GM18868 (cell line): ENCODE results near the gene NFIC.

Experiments
- ATAC-seq: cut with Tn5 transposase; IDR thresholded peaks from one replicate; pipeline ENCODE4 v1.9.1; 2021; ENCODE audit warnings: mild to moderate bottlenecking, moderate library complexity; ENCODE audit not compliant: unreplicated experiment

The NFIC gene

GRCh38 chr19:3481241-3482090 is 115.1 kb downstream of the NFIC start:
- no peak for ATAC-seq

- no peak for ATAC-seq
Measured at GRCh38 chr19:3482507-3483225, 116.3 kb downstream of the NFIC start.

- no peak for ATAC-seq
Measured at GRCh38 chr19:3483226-3483628, 116.8 kb downstream of the NFIC start, which contains the start of gene SMIM44. SMIM44 (minus strand) TSS chr19:3483441; CDS start chr19:3483403, 38 bp downstream.

GRCh38 chr19:3491396-3492119 is 125.2 kb downstream of the NFIC start:
- ATAC-seq: no peak

GRCh38 chr19:3492131-3492839 is 125.9 kb downstream of the NFIC start:
- ATAC-seq: no peak

GRCh38 chr19:3492919-3493318 is 126.5 kb downstream of the NFIC start:
- no peak for ATAC-seq

- no peak for ATAC-seq
Measured at GRCh38 chr19:3493651-3494050, 127.3 kb downstream of the NFIC start.

- no peak for ATAC-seq
Measured at GRCh38 chr19:3494051-3494450, 127.7 kb downstream of the NFIC start.

- ATAC-seq: no peak
Measured at GRCh38 chr19:3494559-3494958, 128.2 kb downstream of the NFIC start.

- ATAC-seq: no peak
Measured at GRCh38 chr19:3496392-3497273, 130.2 kb downstream of the NFIC start.

- ATAC-seq: no peak
Measured at GRCh38 chr19:3497757-3498520, 131.6 kb downstream of the NFIC start.

- no peak for ATAC-seq
Measured at GRCh38 chr19:3499738-3500428, 133.5 kb downstream of the NFIC start.

- peak; percentile 79 for ATAC-seq
Measured at GRCh38 chr19:3500429-3501101, 134.2 kb downstream of the NFIC start, which contains the start of gene DOHH. DOHH (minus strand) TSS chr19:3500674; CDS start chr19:3496814, 3,860 bp downstream.

GRCh38 chr19:3501780-3502179 is 135.4 kb downstream of the NFIC start:
- ATAC-seq: no peak

GRCh38 chr19:3503036-3503572 is 136.7 kb downstream of the NFIC start:
- ATAC-seq: no peak

- no peak for ATAC-seq
Measured at GRCh38 chr19:3504735-3505134, 138.4 kb downstream of the NFIC start.

GRCh38 chr19:3505598-3506383 is 139.4 kb downstream of the NFIC start, which contains the start of gene FZR1:
FZR1 (plus strand) TSS chr19:3506311; CDS start chr19:3522990, 16,679 bp downstream.
- peak; percentile 86 for ATAC-seq
